Panc1 (cell line): ENCODE measurements around the gene MROH2A. TPM values are rescaled to one million over a fixed set of nuclear protein-coding genes. Genes with fewer than 3 reads are reported as not detected.

Source experiments
- ATAC-seq: fragments of 200-7000 bp; cut with Tn5 transposase; 2 replicates; pipeline ENCODE4 v1.9.1; 2020; ENCODE audit warnings: mild to moderate bottlenecking, moderate library complexity
- BruUV-seq: library from RNA; stranded (reverse); fragments of 400-500 nt; replicated peaks from 2 replicates; lab custom pipeline; 2021; lab: Mats Ljungman, UMichigan
- CTCF ChIA-PET: fragments of 300-600 bp; sonication (Branson Sonifier 250); formaldehyde crosslinking; loops from one replicate; lab custom pipeline; 2022; ENCODE audit warnings: antibody characterized with exemption; lab: Charles Lee
- POLR2A ChIA-PET: fragments of 300-600 bp; sonication (Branson Sonifier 250); formaldehyde crosslinking; loops from one replicate; lab custom pipeline; 2022; ENCODE audit warnings: antibody characterized with exemption; lab: Charles Lee
- DNase-seq: peaks from one replicate; pipeline ENCODE4 v3.0.0-alpha.2; 2010; ENCODE audit warnings: low read depth, low spot score
- H3K27ac ChIP-seq: 2 replicates; pipeline ENCODE4 v1.5.1; 2011; ENCODE audit warnings: mild to moderate bottlenecking, low read length, inconsistent platforms
- H3K27me3 ChIP-seq: fragments of 200-500 bp; sonication (Bioruptor generic); 2 replicates; pipeline ENCODE4 v1.6.0; 2014; ENCODE audit warnings: low read length, inconsistent platforms; ENCODE audit not compliant: control insufficient read depth, insufficient read depth
- H3K36me3 ChIP-seq: fragments of 200-500 bp; sonication (Bioruptor generic); 2 replicates; pipeline ENCODE4 v1.5.1; 2014; ENCODE audit warnings: inconsistent platforms, mild to moderate bottlenecking, low read length, moderate library complexity; ENCODE audit not compliant: control insufficient read depth, insufficient read depth
- H3K4me1 ChIP-seq: 2 replicates; pipeline ENCODE4 v1.5.1; 2011; ENCODE audit warnings: inconsistent platforms, mild to moderate bottlenecking, low read length, moderate library complexity; ENCODE audit not compliant: control insufficient read depth, insufficient read depth
- H3K4me3 ChIP-seq, 2 experiments: 2 replicates each; pipeline ENCODE4 v1.5.1; 2011 to 2012; ENCODE audit warnings: low read depth in 2 of 2, low read length in 2 of 2, mild to moderate bottlenecking in 2 of 2, inconsistent platforms in 1 of 2, moderate library complexity in 1 of 2
- H3K9me3 ChIP-seq: fragments of 200-500 bp; sonication (Bioruptor generic); 2 replicates; pipeline ENCODE4 v1.5.1; 2014; ENCODE audit warnings: low read depth, mild to moderate bottlenecking, inconsistent platforms, low read length, moderate library complexity; ENCODE audit not compliant: control insufficient read depth, insufficient read depth
- CTCF ChIP-seq: fragments of 450-650 bp; IDR thresholded peaks from 2 replicates; pipeline ENCODE4 v1.5.1; 2017; ENCODE audit warnings: mild to moderate bottlenecking
- POLR2AphosphoS5 ChIP-seq: IDR thresholded peaks from 2 replicates; pipeline ENCODE4 v1.6.1; 2012; ENCODE audit warnings: mild to moderate bottlenecking, low read depth, low read length, moderate library complexity
- REST ChIP-seq, 2 experiments: IDR thresholded peaks; 2 replicates each; pipeline ENCODE4 v1.6.1; 2011 to 2012; ENCODE audit warnings: low read depth in 2 of 2, control low read depth in 1 of 2, low read length in 1 of 2, mild to moderate bottlenecking in 1 of 2, moderate library complexity in 1 of 2; ENCODE audit not compliant: insufficient read depth in 1 of 2
- SIN3A ChIP-seq: IDR thresholded peaks from 2 replicates; pipeline ENCODE4 v1.6.1; 2012; ENCODE audit warnings: low read depth, mild to moderate bottlenecking, low read length, moderate library complexity, borderline replicate concordance; ENCODE audit not compliant: insufficient read depth
- TCF7L2 ChIP-seq: IDR thresholded peaks from 2 replicates; pipeline ENCODE4 v1.6.1; 2011; ENCODE audit warnings: mild to moderate bottlenecking, low read depth, low read length, inconsistent platforms
- in situ Hi-C: cut with HindIII; loops from 2 replicates; pipeline ENCODE4 v1.10.0; 2016; ENCODE audit warnings: low sequenced_read_pairs, low pct_unique_long_range_greater_than_20kb
- intact Hi-C: fragments of 100-400 bp; cut with micrococcal nuclease; formaldehyde crosslinking; loops from one replicate; pipeline ENCODE4 v1.10.0; 2022; ENCODE audit not compliant: unreplicated experiment
- total RNA-seq: library from RNA; stranded (reverse); gene quantifications from one replicate; pipeline ENCODE4 v1.2.1, GENCODE V29; 2021; ENCODE audit not compliant: unreplicated experiment

The MROH2A gene
- total RNA-seq, 1 experiment from 2014 or later, result not detected

- POLR2A ChIA-PET, result no interaction called here
- Histone ChIP-seq H3K9me3 (no peaks in the 10 kb centered on the region), H3K27me3 (no peaks in the 10 kb centered on the region), H3K4me1 (no peaks in the 10 kb centered on the region), H3K4me3 (no peak overlapping the region), H3K27ac (no peak overlapping the region), H3K36me3 (no peaks in the 10 kb centered on the region)
- CTCF ChIA-PET, result no interaction called here
- TF ChIP-seq REST (IDR thresholded peaks at IDR 0.05; ENCODE audit: insufficient read depth in 1 of 2, low read depth in 2 of 2, low read length in 1 of 2) (no peak), SIN3A (no peak), TCF7L2 (no peak), POLR2AphosphoS5 (no peak), CTCF (no peak)
- ATAC-seq (no peak), DNase-seq (no peak)
- intact Hi-C loops, result no loop called here
- BruUV-seq, result no TSS peak
- in situ Hi-C loops, result no loop called here
Measured at GRCh38 chr2:233754872-233755611, 23.1 kb upstream of the MROH2A start.

- no TSS peak for BruUV-seq
- Histone ChIP-seq H3K27ac (no peak overlapping the region), H3K9me3 (no peaks in the 10 kb centered on the region), H3K27me3 (no peaks in the 10 kb centered on the region), H3K36me3 (no peaks in the 10 kb centered on the region), H3K4me1 (no peaks in the 10 kb centered on the region), H3K4me3 (no peak overlapping the region)
- ATAC-seq (no peak), DNase-seq (no peak)
- ChIA-PET POLR2A (no interaction called here), CTCF (no interaction called here)
- no peak for TF ChIP-seq SIN3A
- no peak for TF ChIP-seq CTCF
- TF ChIP-seq REST (IDR thresholded peaks at IDR 0.05; ENCODE audit: insufficient read depth in 1 of 2, low read depth in 2 of 2, low read length in 1 of 2), result no peak
- no peak for TF ChIP-seq TCF7L2
- TF ChIP-seq POLR2AphosphoS5, result no peak
- intact Hi-C loops, result no loop called here
- in situ Hi-C loops, result no loop called here
Measured at GRCh38 chr2:233756429-233757081, 21.6 kb upstream of the MROH2A start.
